ENCODE measurements around the gene RAB40C.

Gene RAB40C

GRCh38 chr16:641326-642188, 51.7 kb downstream of the RAB40C start, which contains the start of gene MCRIP2:
Gene MCRIP2, plus strand, starts transcription at chr16:641828. Its CDS starts 164 bp downstream, at chr16:641992.
- in situ Hi-C loops (cut with MboI; ENCODE audit: low sequenced_read_pairs): no loop called here

DNA sequence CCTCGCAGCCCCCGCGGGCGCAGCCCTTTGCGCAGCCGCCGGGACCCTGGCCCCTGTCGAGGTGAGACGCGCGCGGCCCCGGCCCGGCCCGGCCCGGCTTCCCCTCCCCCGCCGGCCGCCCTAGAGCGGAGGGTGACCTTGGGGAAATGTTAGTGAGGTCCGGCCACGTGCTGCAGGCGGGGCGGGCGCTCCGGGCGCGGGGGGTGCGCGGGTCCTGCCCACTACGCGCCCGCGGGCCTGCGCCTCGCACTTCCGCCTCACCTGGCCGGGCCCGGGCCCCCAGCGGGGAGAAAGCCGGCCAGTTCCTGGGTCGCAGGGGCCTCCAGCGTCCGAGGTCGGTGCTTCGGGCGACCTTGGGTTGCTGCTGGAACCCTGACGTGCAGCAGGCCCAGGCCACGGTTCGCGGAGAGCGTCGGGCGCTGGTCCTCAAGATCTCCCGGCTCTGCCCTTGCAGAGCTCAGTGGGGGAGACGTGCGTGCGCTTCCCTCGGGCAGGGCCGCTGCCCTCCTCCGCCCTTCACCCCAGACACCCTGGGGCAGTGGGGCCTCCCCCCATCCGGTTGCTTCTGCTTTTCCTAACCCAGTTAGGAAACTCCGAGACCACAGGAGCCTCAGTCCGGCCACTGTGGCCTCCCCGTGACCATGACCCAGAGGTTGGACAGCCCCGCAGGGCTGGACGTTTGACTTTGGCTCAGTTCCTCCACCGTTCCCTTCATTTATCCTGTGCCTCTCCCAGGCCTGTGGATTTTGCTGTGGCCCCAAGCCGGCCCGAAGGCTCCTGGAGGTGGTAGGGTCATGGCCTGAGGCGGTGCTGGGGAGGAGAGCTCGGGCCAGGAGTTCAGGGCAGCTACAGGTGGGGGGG, 52.6 kb downstream of the RAB40C start:
- in situ Hi-C loops (cut with MboI; ENCODE audit: low sequenced_read_pairs): no loop called here

DNA sequence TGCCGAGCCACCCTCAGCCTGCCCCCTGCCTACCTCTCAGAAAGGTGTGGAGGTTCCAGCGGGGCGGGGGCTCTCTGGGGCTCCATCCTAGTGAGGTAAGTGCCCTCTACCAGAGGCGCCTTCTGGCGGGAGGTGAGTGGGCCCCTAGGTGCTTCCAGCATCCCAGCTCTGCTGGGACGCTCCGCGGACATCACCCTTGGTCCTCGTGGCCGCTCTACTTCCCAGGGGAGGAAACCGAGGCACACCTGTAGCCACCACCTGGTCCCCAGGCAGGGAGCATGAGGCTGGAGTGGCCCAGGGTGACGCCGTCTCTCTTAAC, 53.1 kb downstream of the RAB40C start:
- in situ Hi-C loops (cut with MboI; ENCODE audit: low sequenced_read_pairs): no loop called here

GRCh38 chr16:644556-644955, 54.7 kb downstream of the RAB40C start:
- in situ Hi-C loops (cut with MboI; ENCODE audit: low sequenced_read_pairs): no loop called here

DNA sequence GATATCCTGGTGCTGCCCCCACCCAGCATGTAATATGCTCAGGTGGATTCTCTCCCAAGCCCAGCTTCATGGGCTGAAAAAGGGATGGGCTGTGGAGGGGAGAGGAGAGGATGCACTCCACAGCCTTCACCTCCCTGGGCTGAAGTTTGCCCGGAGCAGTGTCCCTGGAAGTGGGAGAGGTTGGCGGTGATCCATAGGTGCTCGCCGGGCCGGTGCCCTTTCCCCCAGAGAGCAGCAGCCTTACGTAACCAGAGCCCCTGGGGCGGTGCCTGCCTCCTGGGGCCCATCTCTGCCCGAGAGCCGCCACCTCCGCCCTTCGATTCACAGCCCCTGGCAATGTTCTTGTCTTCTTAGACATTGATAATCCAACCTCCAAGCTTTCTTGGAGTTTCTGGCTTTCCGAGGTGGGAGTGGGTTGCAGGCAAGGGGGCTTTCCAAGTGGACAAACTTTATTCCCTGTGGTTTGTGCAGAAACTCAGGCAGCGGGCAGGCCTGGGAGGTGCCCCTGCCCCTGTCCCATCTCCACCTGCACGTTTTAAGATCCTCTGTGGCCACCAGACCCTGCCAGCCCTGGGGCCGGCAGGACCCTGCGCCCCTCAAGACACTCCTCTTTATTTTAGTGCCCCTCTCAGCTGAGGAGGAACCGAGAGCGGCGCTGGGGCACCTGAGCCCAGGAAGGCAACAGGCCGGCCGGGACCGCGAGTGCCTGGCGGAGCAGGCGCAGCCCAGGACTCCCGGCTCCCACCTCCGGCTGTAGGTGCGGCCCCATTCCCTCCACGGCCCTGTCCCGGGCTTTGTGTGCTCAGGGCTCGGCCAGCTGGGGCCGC, 56.2 kb downstream of the RAB40C start:
- in situ Hi-C loops (cut with MboI; ENCODE audit: low sequenced_read_pairs): no loop called here

DNA sequence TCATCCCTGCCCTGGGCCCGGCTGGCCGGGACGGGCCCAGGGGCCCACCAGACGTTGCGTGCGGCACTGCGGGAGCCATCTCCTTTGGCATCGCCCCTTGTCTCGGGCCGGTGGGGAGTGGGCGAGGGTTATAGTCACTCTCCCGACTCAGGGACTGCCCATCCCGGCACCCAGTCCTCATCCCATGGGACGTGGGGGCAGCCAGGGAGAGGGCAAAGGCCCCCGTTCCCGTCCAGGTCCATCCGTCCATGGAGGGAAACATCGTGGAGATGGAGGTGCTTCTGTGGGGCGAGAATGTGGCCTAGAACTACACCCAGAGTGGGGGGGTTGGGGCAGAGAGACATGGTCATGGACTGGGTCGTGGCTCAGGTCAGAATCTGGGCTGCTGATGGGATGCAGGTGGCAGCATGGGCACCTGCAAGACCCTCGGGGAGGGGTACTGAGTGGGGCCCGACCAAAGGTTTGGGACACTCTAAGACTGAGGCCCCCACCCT, 56.9 kb downstream of the RAB40C start:
- in situ Hi-C loops (cut with MboI; ENCODE audit: low sequenced_read_pairs): no loop called here

GRCh38 chr16:647173-647902, 57.5 kb downstream of the RAB40C start:
- in situ Hi-C loops (cut with MboI; ENCODE audit: low sequenced_read_pairs): no loop called here

- in situ Hi-C loops (cut with MboI; ENCODE audit: low sequenced_read_pairs): no loop called here
Measured at GRCh38 chr16:648071-648780, 58.4 kb downstream of the RAB40C start.

DNA sequence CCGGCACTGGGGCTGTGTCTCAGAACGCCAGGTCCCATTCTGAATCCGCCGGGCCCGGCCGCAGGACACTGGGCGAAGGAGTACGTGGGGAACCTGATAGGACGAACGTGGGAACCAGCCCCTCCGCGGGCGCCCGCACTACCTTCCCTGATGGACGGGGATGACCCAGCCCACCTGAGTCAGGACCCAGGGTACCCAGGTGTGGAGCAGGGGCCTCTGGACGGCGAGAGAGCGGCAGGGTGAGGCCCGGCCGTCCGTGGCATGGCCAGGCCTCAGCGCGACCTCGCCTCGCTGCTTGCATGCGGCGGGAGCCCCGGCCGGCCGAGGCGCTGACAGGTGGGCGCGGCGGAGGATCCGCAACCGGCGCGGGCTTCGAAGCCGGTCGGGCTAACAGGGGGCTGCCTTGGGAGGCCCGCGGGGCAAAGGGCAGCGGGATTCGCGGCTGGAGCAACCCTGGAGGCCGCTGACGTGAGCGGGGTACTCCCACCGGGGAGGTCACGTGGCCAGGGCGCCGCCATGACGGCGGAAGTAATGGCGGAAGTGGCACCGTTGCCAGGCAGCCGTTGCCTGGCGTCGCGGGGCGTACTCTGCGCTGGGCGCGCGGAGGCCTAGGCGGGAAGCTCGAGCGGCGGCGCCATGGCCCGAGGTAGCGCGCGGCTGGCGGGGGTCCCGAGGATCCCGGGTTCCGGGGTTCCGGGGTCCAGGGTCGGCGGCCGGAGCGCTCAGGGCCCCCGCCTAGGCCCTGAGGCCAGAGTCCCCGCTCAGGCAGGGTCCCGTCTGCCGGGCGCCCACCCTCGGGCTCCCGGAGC, 59.1 kb downstream of the RAB40C start, which contains the start of gene WDR90:
TSS of gene WDR90 (plus strand) at position 585 of the 809 bp plus-strand sequence. CDS start at position 637, 52 bp downstream.
- in situ Hi-C loops (cut with MboI; ENCODE audit: low sequenced_read_pairs): no loop called here

- in situ Hi-C loops (cut with MboI; ENCODE audit: low sequenced_read_pairs): no loop called here
Measured at GRCh38 chr16:649631-650030, 59.8 kb downstream of the RAB40C start.

GRCh38 chr16:651844-652243, 62.0 kb downstream of the RAB40C start:
- in situ Hi-C loops (cut with MboI; ENCODE audit: low sequenced_read_pairs): no loop called here

DNA sequence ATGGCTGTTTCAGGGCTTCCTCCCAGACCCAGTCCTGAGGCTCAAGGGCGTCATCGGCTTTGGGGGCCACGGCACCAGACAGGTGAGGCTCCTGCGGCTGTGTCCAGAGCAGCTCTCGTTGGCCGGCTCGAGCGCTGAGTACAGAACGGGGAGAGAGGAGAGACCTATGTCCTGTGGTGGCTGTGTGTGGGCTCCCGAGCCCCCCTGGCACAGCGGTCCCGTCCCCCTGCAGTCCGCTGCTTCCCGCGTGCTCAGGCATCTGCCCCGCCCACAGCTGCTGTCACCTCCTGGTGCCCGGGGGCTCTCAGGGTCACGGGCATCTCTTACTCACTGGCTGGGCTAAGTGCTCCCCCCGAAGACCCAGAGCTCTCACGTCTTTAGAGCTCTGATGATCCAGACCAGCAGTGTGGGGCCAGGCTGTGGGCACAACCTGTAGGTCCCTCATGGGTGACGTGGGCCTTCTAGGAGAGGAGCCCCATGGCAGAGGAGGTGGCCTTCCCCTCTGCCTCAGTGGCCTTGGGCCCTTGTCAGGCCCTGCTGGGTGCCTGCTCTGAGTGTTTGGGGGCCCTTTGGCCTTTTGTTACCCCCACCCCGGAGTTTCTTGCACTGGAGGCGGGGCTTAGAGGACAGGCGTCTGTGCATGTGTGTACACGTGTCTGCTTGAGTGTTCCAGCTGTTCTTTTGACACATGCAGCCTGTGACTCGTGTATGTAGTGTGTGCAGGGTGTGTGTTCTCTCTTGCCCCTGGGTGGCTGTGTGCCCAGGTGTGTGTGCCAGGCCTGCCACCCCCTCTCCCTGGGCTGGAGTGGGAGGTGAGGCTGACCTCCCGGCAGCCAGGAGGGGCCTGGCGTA, 62.8 kb downstream of the RAB40C start:
- in situ Hi-C loops (cut with MboI; ENCODE audit: low sequenced_read_pairs): no loop called here

- in situ Hi-C loops (cut with MboI; ENCODE audit: low sequenced_read_pairs): no loop called here
Measured at GRCh38 chr16:654034-654433, 64.2 kb downstream of the RAB40C start.

DNA sequence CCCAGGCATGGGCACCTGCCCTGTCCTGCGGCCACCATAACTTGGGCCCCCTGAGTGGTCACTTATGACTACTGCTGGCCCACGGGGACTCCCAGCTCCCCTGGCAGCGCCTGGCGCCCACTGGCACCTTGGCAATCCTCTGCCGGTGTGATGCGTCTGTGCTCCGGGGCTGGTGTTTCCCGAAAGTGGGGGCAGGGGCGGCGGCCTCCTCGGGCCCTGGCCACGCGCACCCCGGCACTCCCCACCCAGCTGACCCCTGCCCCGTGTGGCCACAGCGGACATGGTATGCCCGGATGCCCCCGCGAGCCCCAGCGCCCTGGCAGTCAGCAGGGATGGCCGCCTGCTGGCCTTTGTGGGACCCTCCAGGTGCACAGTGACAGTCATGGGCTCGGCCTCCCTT, 67.6 kb downstream of the RAB40C start:
- in situ Hi-C loops (cut with MboI; ENCODE audit: low sequenced_read_pairs): no loop called here

- in situ Hi-C loops (cut with MboI; ENCODE audit: low sequenced_read_pairs): no loop called here
Measured at GRCh38 chr16:658679-659571, 69.1 kb downstream of the RAB40C start.

- in situ Hi-C loops (cut with MboI; ENCODE audit: low sequenced_read_pairs): no loop called here
Measured at GRCh38 chr16:659618-660017, 69.8 kb downstream of the RAB40C start.

GRCh38 chr16:660132-660458, 70.2 kb downstream of the RAB40C start:
- in situ Hi-C loops (cut with MboI; ENCODE audit: low sequenced_read_pairs): no loop called here
